HUES64 (cell line): ENCODE results near the gene GNB3.
A peak's percentile ranks its signal among the peaks of the same experiment; 100 is the strongest.
"Not testable (repeated sequence)": the region's sequence is repeated elsewhere in the genome, so short reads cannot be mapped to it uniquely, and the experiment has no call there.

ENCODE experiments used
- H3K27ac ChIP-seq: 2 replicates; pipeline ENCODE4 v1.7.0; 2013; ENCODE audit warnings: low read depth, low read length, inconsistent platforms
- H3K27me3 ChIP-seq: 2 replicates; pipeline ENCODE4 v1.6.1; 2013; ENCODE audit warnings: mild to moderate bottlenecking, low read length; ENCODE audit not compliant: insufficient read depth
- H3K36me3 ChIP-seq: 2 replicates; pipeline ENCODE4 v1.6.1; 2013; ENCODE audit warnings: mild to moderate bottlenecking, low read length; ENCODE audit not compliant: insufficient read depth
- H3K4me1 ChIP-seq: 2 replicates; pipeline ENCODE4 v1.6.1; 2013; ENCODE audit warnings: mild to moderate bottlenecking, low read length, moderate library complexity; ENCODE audit not compliant: insufficient read depth
- H3K4me3 ChIP-seq: 2 replicates; pipeline ENCODE4 v1.5.1; 2013; ENCODE audit warnings: mild to moderate bottlenecking, low read length, moderate library complexity
- H3K9ac ChIP-seq: 2 replicates; pipeline ENCODE4 v1.6.1; 2013; ENCODE audit warnings: mild to moderate bottlenecking, low read depth, low read length
- H3K9me3 ChIP-seq: 2 replicates; pipeline ENCODE4 v1.6.1; 2013; ENCODE audit warnings: low read depth, low read length; ENCODE audit not compliant: insufficient read depth
- WGBS: fragments of 150-250, 120-280 bp; methylation state at CpG from one replicate; pipeline ENCODE4 v1.1.7; 2013; ENCODE audit warnings: missing lambda C conversion rate; 5-methylcytosine and 5-hydroxymethylcytosine counted together

Gene GNB3

GRCh38 chr12:6871052-6871957, 30.6 kb downstream of the GNB3 start:
- H3K36me3 ChIP-seq, result peaks cover 34% of the 10 kb centered on the region
- peak overlapping the region; percentile 96 for H3K4me3 ChIP-seq
- peak overlapping the region; percentile 87; the same call in 1 of the 2 replicates for H3K27ac ChIP-seq
- H3K9ac ChIP-seq, result peak overlapping the region; percentile 35; the same call in 1 of the 2 replicates
- H3K4me1 ChIP-seq, result peaks cover 22% of the 10 kb centered on the region; the same call in 1 of the 2 replicates
- no peaks in the 10 kb centered on the region for H3K27me3 ChIP-seq
- 86% methylated on average over 12 of the region's 12 CpGs for WGBS
- no peaks in the 10 kb centered on the region for H3K9me3 ChIP-seq

GRCh38 chr12:6872073-6873048, 31.6 kb downstream of the GNB3 start:
- Histone ChIP-seq H3K4me3 (peak overlapping the region; percentile 96), H3K36me3 (peaks cover 34% of the 10 kb centered on the region), H3K9me3 (no peaks in the 10 kb centered on the region), H3K9ac (peak overlapping the region; percentile 87), H3K27me3 (no peaks in the 10 kb centered on the region), H3K4me1 (peaks cover 18% of the 10 kb centered on the region; the same call in 1 of the 2 replicates), H3K27ac (peak overlapping the region; percentile 87)
- 5% methylated on average over 40 of the region's 40 CpGs for WGBS

GRCh38 chr12:6873094-6874014, 32.6 kb downstream of the GNB3 start, which contains the start of gene SPSB2:
Gene SPSB2 (minus strand): TSS chr12:6873303. CDS start chr12:6872901, 402 bp downstream.
- H3K9ac ChIP-seq, result peak within 1 kb of the TSS; percentile 87
- H3K9me3 ChIP-seq, result no peaks in the 10 kb centered on the region
- peak within 1 kb of the TSS; percentile 87 for H3K27ac ChIP-seq
- no peaks in the 10 kb centered on the region for H3K27me3 ChIP-seq
- H3K36me3 ChIP-seq, result peaks cover 33% of the 10 kb centered on the region
- under 1% methylated on average over 66 of the region's 66 CpGs for WGBS
- H3K4me3 ChIP-seq, result peak within 1 kb of the TSS; percentile 96
- H3K4me1 ChIP-seq, result peaks cover 18% of the 10 kb centered on the region; the same call in 1 of the 2 replicates

- peak overlapping the region; percentile 61 for H3K4me3 ChIP-seq
- H3K9me3 ChIP-seq, H3K27me3 ChIP-seq: not testable (repeated sequence)
- H3K9ac ChIP-seq, result 0 out of 2 replicates have a peak overlapping the region, but pooled peaks have one; percentile 14
- peaks cover 28% of the 10 kb centered on the region for H3K36me3 ChIP-seq
- peak overlapping the region; percentile 51; the same call in 1 of the 2 replicates for H3K27ac ChIP-seq
- peaks cover 13% of the 10 kb centered on the region; the same call in 1 of the 2 replicates for H3K4me1 ChIP-seq
- WGBS, result 58% methylated on average over 9 of the region's 9 CpGs
These were observed 33.3 kb downstream of the GNB3 start for GRCh38 chr12:6874015-6874368.

- not testable (repeated sequence) for H3K4me3 ChIP-seq, H3K27ac ChIP-seq, H3K4me1 ChIP-seq, H3K9me3 ChIP-seq, H3K9ac ChIP-seq, H3K27me3 ChIP-seq
- H3K36me3 ChIP-seq, result peaks cover 12% of the 10 kb centered on the region
- 95% methylated on average over 10 of the region's 11 CpGs for WGBS
These were observed 39.1 kb downstream of the GNB3 start for GRCh38 chr12:6879824-6880223.

- no peak overlapping the region for H3K9ac ChIP-seq
- no peak overlapping the region for H3K27ac ChIP-seq
- no peak overlapping the region for H3K4me3 ChIP-seq
- H3K27me3 ChIP-seq, result no peaks in the 10 kb centered on the region
- H3K4me1 ChIP-seq, result peaks cover 22% of the 10 kb centered on the region
- H3K36me3 ChIP-seq, result peaks cover 11% of the 10 kb centered on the region
- no peaks in the 10 kb centered on the region for H3K9me3 ChIP-seq
- 96% methylated on average over 5 of the region's 5 CpGs for WGBS
These were observed 42.5 kb downstream of the GNB3 start for GRCh38 chr12:6883252-6883651.

GRCh38 chr12:6883683-6884082, 43.0 kb downstream of the GNB3 start:
- Histone ChIP-seq H3K27ac (0 out of 2 replicates have a peak overlapping the region, but pooled peaks have one; percentile 19), H3K36me3 (peaks cover 11% of the 10 kb centered on the region), H3K27me3 (no peaks in the 10 kb centered on the region), H3K9ac (no peak overlapping the region), H3K9me3 (no peaks in the 10 kb centered on the region), H3K4me3 (no peak overlapping the region), H3K4me1 (peaks cover 26% of the 10 kb centered on the region)
- WGBS, result 93% methylated on average over 11 of the region's 11 CpGs

- Histone ChIP-seq H3K4me1 (peaks cover 29% of the 10 kb centered on the region), H3K36me3 (peaks cover 11% of the 10 kb centered on the region), H3K4me3 (no peak overlapping the region), H3K9me3 (no peaks in the 10 kb centered on the region), H3K9ac (no peak overlapping the region), H3K27ac (peak overlapping the region; percentile 97), H3K27me3 (no peaks in the 10 kb centered on the region)
- 77% methylated on average over 22 of the region's 22 CpGs for WGBS
These were observed 43.8 kb downstream of the GNB3 start for GRCh38 chr12:6884539-6884938.

- 41% methylated on average over 9 of the region's 15 CpGs for WGBS
- not testable (repeated sequence) for H3K27me3 ChIP-seq, H3K4me3 ChIP-seq, H3K9ac ChIP-seq, H3K9me3 ChIP-seq
- peaks cover 35% of the 10 kb centered on the region for H3K4me1 ChIP-seq
- H3K36me3 ChIP-seq, result peaks cover 11% of the 10 kb centered on the region
- peak overlapping the region; percentile 86; the same call in 1 of the 2 replicates for H3K27ac ChIP-seq
These were observed 45.7 kb downstream of the GNB3 start for GRCh38 chr12:6886206-6886999.
